Glomerular endothelial cell (primary cell): ENCODE results near the gene IFNL4. TPM values are rescaled to one million over a fixed set of nuclear protein-coding genes. Genes with fewer than 3 reads are reported as not detected.
"Not testable (repeated sequence)": the region's sequence is repeated elsewhere in the genome, so short reads cannot be mapped to it uniquely, and the experiment has no call there.

Experiments used
- DNase-seq: peaks from one replicate; pipeline ENCODE4 v3.0.0-alpha.2; 2011; ENCODE audit warnings: low read depth, low spot score; ENCODE audit errors: extremely low read depth
- total RNA-seq: library from RNA; depleted of rRNA; stranded (reverse); fragments of >200 nt; gene quantifications from 2 replicates; pipeline ENCODE4 v1.2.3, GENCODE V29; 2015

IFNL4 gene
- total RNA-seq, 1 donor from 2014 or later = not detected

DNA sequence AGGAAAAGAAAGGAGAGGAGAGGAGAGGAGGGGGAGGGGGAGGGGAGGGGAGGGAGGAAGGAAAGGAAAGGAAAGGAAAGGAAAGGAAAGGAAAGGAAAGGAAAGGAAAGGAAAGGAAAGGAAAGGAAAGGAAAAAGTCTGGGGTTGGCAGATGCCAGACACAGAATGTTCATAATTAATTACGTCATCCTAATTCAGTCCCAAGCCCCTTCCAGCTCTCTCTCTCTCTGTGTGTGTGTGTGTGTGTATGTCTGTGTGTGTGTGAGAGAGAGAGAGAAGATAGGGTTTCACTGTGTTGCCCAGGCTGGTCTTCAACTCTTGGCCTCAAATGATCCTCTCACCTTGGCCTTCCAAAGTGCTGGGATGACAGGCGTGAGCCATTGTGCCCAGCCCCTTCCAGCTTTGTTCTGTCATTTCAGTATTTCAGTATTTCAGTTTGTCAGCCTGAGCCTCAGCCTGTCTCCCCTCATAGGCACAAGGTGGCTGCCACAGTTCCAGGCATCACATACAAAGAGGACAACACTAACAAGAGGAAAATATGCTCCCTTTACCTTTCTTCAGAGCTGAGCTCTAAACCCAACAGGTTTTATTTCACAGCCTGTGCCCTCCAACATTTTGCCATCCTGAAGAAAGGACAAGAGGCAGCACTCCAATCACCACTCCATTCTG, 18.4 kb downstream of the IFNL4 start:
- no peak for DNase-seq

DNA sequence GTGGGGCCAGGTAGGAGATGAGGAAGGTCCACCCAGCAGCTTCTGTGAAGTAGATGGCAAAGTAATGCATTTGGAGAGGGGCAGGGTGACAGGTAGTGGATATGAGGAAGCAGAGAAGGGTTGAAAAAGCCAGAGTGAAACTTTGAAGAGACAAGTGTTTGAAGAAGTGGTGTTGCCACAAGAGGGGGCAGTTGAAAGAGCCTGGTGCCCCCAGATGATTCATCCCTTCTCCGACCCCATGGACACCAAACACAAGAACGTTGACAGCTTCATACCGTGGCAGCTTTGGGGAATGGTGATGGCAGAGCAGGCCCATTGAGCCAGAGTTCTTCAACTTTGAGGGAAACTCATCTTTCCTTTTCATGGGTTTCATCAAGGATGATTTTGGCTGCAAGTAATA, 23.7 kb downstream of the IFNL4 start:
- DNase-seq = no peak

DNA sequence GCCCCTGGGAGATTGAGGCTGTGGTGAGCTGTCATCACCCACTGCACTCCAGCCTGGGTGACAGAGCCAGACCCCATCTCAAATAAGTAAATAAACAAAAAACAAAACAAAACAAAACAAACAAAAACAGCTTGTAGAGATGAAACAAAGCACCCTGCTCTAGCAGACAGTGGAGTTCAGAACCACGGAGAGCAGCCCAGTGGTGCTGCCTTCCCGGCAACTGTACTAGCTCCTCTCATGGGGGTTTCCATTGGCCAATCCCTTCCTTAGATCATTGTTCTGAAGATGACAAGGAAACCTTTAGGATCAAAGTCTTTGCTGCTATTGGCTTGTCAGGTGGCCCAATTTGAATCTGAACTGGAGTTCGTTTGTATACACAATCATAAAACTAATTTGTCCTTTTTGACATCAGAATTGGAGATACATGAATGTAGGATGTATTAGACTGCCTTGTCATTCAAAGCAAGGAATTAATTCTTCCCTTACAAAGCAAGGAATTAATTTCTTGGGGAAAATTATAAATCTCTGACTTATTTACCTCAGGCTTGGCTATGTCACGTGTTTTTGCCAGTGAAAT, 24.9 kb downstream of the IFNL4 start:
- no peak for DNase-seq

DNA sequence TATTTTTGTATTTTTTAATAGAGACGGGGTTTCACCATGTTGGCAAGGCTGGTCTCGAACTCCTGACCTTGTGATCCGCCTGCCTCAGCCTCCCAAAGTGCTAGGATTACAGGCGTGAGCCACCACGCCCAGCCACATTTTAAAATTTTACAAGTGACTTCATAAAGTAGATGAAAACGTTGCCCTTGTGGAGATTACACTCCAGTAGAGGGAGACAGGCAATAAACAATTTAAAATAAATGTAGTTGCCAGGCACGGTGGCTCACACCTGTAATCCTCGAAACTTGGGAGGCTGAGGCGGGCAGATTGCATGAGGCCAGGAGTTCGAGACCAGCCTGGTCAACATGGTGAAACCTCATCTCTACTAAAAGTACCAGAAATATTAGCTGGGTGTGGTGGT, 29.5 kb downstream of the IFNL4 start:
- not testable (repeated sequence) for DNase-seq

DNA sequence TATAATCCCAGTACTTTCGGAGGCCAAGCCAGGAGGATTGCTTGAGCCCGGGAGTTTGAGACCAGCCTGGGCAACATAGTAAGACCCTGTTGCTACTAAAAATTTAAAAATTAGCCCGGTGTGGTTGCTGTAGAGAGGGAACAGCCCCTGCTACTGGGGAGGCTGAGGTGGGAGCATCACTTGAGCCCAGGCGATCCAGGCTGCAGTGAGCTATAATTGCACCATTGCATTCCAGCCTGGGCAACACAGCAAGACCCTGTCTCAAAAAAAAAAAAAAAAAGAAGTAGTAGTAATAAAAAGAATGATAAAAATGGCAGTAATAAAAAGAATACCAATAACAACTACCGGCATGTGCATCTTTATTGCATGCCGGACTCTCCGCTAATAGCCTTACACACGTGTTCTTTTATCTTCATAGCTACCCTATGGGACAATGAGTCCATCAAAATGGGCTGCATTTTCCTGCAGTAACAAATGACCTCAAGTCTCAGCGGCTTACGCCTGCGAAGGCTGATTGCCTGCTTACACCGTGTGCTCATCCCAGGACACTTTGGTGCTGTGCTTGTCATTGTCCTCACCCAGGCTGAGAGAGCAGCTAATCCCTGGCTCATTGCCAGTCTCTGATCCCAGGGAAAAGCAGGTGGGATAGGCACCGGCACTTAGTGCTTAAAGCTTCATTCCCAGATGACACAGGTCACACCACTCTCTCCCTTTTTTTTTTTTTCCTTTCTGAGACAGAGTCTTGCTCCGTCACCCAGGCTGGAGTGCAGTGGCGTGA, 30.2 kb downstream of the IFNL4 start:
- DNase-seq = no peak

DNA sequence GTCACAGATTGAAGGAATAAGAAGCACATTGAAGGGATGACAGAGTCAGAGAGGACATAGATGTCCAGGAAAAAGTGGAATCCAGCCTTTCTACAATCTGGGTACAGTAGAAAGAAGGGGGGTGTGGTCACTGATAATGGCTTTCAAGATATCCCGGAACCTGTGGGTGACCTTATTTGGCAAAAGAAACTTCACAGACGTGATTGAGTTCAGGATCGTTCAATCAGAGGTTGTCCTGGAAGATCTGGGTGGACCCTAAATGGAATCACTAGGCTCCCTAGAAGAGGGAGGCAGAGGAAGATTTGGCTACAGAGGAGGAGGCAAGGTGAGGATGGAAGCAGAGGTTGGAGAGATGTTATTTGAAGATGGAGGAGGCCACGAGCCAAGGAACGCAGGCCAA, 31.6 kb downstream of the IFNL4 start:
- DNase-seq = no peak

DNA sequence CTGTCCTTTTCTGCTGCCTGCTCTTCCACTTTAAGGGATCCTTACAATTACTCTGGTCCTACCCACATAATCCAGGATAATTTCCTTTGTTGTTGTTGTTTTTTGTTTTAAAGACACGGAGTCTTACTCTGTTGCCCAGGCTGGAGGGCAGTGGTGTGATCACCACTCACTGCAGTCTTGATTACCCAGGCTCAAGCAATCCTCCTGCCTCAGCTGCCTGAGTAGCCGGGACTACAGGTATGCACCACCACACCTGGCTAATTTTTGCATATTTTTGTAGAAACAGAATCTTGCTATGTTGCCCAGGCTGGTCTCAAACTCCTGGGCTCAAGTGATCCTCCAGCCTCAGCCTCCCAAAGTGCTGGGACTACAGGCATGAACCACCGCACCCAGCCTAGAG, 33.3 kb downstream of the IFNL4 start:
- not testable (repeated sequence) for DNase-seq

DNA sequence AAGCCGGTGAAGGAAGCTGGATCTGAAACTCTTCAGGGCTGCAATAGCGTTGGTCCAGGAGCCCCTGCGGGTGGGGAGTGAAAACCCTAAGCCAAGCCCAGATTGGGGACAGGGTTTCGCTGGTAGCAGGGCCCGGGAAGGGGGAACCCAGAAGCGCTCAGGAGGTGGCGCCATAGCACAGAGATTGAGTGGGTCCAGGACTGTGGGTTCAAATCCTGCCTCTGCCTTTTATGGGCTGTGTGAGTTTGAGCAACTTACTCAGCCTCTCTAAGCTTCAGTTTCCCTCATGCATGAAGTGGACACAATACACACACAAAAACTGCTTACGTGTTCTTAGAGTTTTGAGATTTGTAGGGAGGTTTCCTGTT, 36.3 kb downstream of the IFNL4 start:
- DNase-seq = no peak

DNA sequence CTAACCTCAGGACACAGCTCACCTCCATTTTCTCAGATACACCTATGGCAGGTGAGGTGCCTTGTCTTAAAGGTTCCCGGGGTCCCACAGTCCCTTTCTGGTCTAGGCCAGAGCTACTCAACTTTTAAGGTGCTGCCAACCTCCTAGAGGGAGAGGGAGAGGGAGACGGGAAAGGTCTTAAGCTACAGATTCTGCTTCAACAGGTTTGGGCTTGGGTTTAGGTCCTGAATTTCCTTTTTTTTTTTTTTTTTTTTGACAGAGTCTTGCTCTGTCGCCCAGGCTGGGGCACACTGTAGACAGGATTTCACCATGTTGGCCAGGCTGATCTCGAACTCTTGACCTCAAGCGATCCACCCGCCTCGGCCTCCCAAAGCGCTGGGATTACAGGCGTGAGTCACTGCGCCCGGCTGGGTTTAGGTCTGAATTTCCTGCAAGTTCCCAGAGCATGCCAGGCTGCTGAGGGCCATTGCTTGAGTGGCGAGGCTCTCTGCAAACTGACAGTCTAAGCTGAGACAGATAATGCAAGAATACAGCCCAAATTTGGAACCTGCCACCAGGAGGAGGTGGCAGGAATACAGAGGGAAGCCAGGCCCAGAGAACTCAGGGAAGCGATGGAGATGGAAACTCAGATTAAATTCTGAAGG, 36.8 kb downstream of the IFNL4 start:
- DNase-seq = no peak

DNA sequence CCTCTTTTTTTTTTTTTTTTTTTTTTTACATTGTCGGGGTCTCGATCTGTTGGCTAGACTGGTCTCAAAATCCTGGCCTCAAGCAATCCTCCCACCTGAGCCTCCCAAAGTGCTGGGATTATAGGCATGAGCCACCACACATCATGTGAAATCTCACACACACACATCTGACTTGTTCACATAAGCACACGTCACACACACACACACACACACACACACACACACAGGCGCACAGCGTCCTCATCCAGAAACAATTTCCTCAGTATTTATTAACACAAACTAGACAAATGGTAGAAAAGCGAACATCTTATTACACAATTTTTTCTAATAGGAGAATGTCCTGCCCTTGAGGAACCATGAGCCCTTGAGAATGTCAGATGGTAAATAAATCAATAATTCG, 39.5 kb downstream of the IFNL4 start:
- DNase-seq = no peak

DNA sequence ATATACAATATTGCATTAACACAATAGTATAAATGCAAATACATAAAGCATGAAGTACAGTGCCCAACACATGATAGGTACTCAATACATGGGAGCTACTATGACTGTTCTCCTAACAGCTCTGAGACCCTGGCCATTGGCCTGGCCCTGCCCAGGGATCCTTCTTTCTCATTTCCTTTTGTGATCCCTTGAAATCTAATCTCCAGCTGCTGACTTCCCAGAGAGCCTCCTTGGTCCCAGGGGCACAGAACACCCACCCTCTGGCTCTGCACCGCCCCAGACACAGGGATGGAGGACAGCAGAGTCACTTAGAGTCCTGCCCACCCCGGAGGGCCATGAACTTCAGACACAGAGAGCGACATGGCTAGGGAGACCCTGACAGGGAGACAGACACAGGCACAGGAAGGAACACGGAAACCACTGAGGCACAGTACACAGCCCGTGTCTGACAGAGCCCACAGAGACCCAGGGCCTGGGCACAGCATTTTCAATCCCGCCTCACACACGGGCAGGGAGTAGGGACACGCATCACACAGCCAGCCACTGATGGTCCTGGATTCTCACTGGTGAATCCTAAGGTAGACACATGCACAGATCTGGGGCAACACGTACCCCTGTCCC, 40.4 kb downstream of the IFNL4 start:
- no peak for DNase-seq

DNA sequence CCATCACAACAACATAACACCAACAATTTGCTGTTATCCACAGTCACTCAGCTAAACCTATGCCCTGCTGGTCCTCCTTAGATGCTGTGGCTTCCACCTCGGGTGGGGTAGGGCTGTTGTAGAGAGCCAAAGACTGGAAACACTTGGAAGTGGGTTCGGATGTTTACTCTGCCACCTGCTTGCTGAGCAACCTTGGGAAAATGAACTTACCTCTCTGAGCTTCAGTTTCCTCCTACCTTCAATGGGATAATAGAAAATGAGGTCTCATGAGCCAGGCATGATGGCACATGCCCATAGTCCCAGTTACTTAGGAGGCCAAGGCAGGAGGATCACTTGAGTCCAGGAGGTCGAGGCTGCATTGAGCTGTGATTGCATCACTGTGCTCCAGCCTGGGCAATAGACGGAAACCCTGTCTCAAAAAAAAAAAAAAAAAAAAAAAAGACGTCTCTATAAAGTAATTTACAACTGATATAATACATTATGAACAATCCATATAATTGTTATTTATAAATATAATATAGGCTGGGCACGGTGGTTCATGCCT, 41.3 kb downstream of the IFNL4 start:
- DNase-seq = no peak

DNA sequence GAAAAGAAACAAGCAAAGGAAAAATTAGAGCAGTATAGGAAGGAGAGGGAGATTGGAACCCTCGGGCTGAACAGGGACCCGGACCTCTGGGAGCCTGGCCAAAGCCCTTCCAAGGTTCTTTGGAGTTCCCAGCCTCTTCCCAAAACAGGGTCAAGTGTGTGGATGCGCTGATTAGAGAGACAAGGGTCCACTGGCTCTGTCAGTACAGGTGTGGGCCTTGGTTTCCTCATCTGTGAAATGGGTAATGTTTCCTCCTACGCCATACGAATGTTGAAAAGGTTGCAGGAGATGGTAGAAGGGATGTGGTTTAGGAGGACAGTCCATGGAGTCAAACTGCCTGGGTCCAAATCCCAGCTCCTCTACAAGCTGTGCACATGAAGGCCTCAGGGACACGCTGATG, 42.5 kb downstream of the IFNL4 start:
- no peak for DNase-seq

DNA sequence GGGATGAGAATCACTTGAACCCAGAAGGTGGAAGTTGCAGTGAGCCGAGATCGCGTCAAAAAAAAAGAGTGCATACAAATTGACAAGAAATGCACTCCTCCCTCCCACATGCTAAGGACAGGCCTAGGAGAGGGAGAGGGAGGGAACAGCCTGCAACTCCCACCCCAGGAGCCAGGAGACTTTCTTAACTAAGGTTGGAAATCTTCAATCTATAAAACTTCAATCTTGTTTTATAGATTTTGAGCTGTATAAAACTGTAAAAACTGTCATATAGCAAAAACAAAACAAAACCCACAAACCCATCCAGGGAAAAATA, 43.2 kb downstream of the IFNL4 start:
- DNase-seq = no peak

DNA sequence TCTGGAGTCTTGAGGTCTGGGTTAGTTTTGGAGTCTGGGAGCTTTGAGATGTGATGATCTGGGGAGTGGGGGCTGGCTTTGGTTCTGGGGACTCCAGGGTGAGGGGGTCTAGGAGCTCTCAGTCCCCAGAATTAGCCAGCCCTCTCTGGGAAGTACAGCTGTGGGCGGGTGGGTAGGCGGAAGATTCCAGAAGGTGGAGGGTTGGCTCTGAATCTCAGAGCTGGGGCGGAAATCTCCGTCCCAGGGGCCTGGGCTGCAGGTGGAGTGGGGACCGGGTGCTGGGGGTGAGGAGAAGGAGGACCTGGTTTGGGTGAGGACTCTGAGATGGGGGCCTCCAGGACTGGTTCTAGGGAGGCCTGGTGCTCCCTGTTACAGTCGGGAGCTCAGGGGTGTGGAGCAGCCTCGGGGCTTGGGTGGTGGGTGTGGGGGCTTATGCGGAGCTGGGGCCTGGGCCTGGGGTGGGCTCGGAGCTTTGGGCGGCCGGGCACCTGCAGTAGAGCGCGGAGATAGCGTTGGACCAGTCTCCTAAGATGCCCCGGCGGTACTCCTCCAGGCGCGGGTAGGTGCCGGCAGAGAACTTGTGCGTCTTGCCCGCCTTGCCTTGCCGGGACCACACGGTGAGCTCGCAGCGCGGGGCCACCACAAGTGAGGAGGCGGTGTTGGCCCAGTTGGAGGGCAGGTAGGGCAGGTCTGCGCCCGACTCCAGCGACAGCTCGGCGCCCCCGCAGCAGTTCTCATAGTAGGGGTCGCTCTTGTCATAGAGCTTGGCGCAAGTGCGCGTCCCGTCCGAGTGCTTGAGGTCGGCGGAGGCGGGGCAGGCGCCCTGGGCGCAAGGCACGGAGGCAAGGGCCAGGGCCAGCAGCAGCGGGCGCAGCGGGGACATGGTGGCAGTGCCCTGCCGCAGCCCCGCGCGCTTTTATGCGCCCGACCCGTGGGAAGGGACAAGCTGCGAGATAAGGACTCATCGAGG, 45.0 kb downstream of the IFNL4 start, which contains the start of gene SYCN:
Gene SYCN (minus strand): TSS at position 892 of the 970 bp plus-strand sequence. CDS start 9 bp downstream, at position 883.
- no peak for DNase-seq

DNA sequence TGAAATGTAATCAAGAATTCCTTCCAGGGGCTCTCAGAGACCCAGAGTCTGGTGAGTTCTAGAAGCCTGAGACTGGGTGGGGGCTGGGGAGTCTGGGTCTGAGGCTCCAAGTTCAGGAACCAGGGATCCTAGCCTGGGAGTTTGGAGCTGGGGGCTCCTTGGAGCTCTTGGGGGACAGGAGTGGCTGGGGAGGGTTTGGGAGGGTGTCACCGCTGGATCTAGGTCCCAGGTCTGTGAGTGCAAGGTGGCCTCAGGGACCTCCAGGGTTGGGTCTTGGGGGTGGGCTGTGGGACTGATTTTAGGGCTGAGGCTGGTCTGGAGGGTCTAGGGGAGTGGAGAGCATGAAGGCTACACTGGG, 45.7 kb downstream of the IFNL4 start:
- no peak for DNase-seq

DNA sequence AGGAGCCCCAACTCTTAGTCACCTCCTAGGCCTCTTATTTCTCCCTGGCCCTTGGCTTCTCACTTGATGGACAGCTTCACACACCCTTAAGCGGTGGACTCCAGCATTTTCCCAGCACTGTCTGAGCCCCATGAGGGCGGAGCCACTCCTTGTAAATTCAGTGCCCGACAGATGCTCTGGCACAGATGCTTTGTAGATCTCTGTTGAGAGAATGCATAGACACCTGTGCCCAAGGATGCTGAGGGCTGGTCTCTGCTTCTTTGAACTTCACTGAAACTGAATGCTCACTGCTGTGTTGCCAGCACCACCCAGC, 47.9 kb downstream of the IFNL4 start:
- no peak for DNase-seq

DNA sequence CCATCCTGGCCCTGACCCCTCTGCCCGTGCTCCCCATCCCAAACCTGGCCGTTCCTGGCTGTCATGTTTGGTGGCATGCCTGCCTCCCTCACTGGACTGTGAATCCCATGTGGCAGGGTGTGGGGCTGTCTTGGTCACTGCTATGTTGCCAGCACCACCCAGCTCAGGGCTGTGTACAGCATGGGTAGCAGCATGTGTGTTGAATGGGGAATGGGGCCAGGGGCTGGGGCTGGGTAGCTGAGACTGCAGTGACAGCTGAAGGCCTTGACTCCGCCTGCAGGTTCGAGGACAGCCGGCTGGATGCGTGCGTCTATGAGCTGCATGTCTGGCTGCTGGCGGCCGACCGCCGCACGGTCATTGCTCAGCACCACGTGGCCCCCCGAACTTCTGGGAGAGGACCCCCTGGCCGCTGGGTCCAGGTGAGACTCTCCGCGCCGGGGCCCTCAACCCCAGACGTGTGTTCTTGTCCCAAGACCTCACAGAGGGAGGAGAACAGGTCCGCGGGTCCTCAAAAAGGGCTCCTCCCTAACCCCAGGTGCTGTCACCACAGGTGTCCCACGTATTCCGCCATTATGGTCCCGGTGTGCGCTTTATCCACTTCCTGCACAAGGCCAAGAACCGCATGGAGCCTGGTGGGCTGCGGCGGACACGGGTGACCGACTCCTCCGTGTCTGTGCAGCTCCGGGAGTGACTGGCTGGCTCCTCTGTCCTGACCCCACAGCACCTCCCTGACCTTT, 48.4 kb downstream of the IFNL4 start:
- no peak for DNase-seq

DNA sequence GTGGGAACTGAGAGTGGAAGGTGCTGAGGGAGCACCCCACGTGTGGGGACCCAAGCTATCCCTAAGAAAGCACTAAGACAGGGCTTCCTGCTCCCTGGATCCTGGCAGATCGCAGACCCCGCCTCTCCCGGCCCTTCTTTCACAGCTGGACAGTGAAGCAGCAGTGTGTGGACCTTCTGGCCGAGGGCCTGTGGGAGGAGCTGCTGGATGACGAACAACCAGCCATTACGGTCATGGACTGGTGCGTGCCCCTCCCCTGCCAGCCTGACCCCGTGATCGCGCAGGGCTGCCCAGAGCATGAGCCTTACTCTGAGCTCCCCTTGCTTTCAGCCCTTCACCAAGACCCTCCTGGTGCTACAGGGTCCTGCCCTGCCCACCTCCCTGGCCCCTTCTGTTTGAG, 49.6 kb downstream of the IFNL4 start:
- no peak for DNase-seq
